HepG2 (cell line): Measurements from ENCODE around the gene NUDT15. TPM values are rescaled to one million over a fixed set of nuclear protein-coding genes. Genes with fewer than 3 reads are reported as not detected.

Experiments used
- ATAC-seq: fragments of 200-7000 bp; cut with Tn5 transposase; 3 replicates; pipeline ENCODE4 v1.9.1; 2020; ENCODE audit warnings: mild to moderate bottlenecking, moderate library complexity
- Bru-seq: library from RNA; stranded (reverse); fragments of 400-500 nt; gene quantifications from one replicate; lab custom pipeline; 2021; lab: Mats Ljungman, UMichigan
- BruChase-seq, 2 experiments: library from RNA; stranded (reverse); fragments of 400-500 nt; gene quantifications; one replicate each; lab custom pipeline; 2021; lab: Mats Ljungman, UMichigan
- BruUV-seq: library from RNA; stranded (reverse); fragments of 400-500 nt; replicated peaks from 2 replicates; lab custom pipeline; 2021; lab: Mats Ljungman, UMichigan
- CTCF ChIA-PET: fragments of 300-600 bp; formaldehyde crosslinking; extraction: SDS; loops from one replicate; lab custom pipeline; 2021; ENCODE audit warnings: low total read pairs, inconsistent platforms, low intra/inter-chr PET ratio; lab: Yijun Ruan, JAX
- POLR2A ChIA-PET: fragments of 350-600 bp; sonication (Branson Sonifier 250); formaldehyde crosslinking; loops from one replicate; lab custom pipeline; 2020; ENCODE audit warnings: antibody characterized with exemption, inconsistent platforms; lab: Yijun Ruan, JAX
- DNase-seq: peaks from one replicate; pipeline ENCODE4 v3.0.0-alpha.2; 2015; ENCODE audit warnings: low spot score
- FAIRE-seq: peaks from 3 replicates; lab custom pipeline; 2011; peaks lifted over from hg19 to GRCh38; lab: Jason Lieb, UNC
- H2AFZ ChIP-seq: one replicate; pipeline ENCODE4 v1.6.1; 2011; ENCODE audit warnings: low read length, inconsistent platforms
- H3K27ac ChIP-seq: fragments of 300-600 bp; 3 replicates; pipeline ENCODE4 v1.8.0; 2011; ENCODE audit warnings: mixed run types, mild to moderate bottlenecking, mixed read lengths, low read length, inconsistent platforms; ENCODE audit not compliant: insufficient read depth; ENCODE audit errors: extremely low read length
- H3K27me3 ChIP-seq, 2 experiments: fragments of 200-600 bp in 1 of 2; 2 replicates in 1 of 2; 3 replicates in 1 of 2; pipeline versions ENCODE4 v1.6.0 to v1.8.0; 2011; ENCODE audit warnings: low read length in 2 of 2, mild to moderate bottlenecking in 2 of 2, moderate library complexity in 2 of 2, inconsistent platforms in 1 of 2; ENCODE audit not compliant: insufficient read depth in 2 of 2, control insufficient read depth in 1 of 2
- H3K36me3 ChIP-seq, 2 experiments: fragments of 200-600 bp in 1 of 2; replicated peaks in 1 of 2; 2 replicates in 1 of 2; 3 replicates in 1 of 2; pipeline versions ENCODE4 v1.5.1 to v1.8.0; 2011; ENCODE audit warnings: low read length in 2 of 2, inconsistent platforms in 1 of 2; ENCODE audit not compliant: insufficient read depth in 2 of 2, control insufficient read depth in 1 of 2
- H3K4me1 ChIP-seq: 2 replicates; pipeline ENCODE4 v1.5.1; 2012; ENCODE audit warnings: low read length, inconsistent platforms; ENCODE audit not compliant: insufficient read depth
- H3K4me2 ChIP-seq: 2 replicates; pipeline ENCODE4 v1.6.0; 2011; ENCODE audit warnings: low read depth, low read length, inconsistent platforms
- H3K4me3 ChIP-seq, 3 experiments: fragments of 200-600 bp in 1 of 3; sonication (generic), shearing (Covaris generic) in 1 of 3; replicated peaks in 1 of 3; 2 replicates each; pipeline ENCODE4 v1.5.1; 2011 to 2016; ENCODE audit warnings: low read length in 3 of 3, inconsistent platforms in 2 of 3, low read depth in 2 of 3, mild to moderate bottlenecking in 2 of 3, control low read depth in 1 of 3, mixed read lengths in 1 of 3; ENCODE audit not compliant: insufficient read depth in 1 of 3
- H3K79me2 ChIP-seq: one replicate; pipeline ENCODE4 v1.6.1; 2011; ENCODE audit warnings: low read length, inconsistent platforms; ENCODE audit not compliant: insufficient read depth
- H3K9ac ChIP-seq: 2 replicates; pipeline ENCODE4 v1.6.0; 2011; ENCODE audit warnings: mild to moderate bottlenecking, low read depth, low read length, inconsistent platforms; ENCODE audit not compliant: insufficient read depth
- H3K9me3 ChIP-seq: 2 replicates; pipeline ENCODE4 v1.5.1; 2012; ENCODE audit warnings: mild to moderate bottlenecking, low read length
- H4K20me1 ChIP-seq: 2 replicates; pipeline ENCODE4 v1.6.0; 2011; ENCODE audit warnings: inconsistent platforms, mild to moderate bottlenecking, low read length, moderate library complexity; ENCODE audit not compliant: insufficient read depth
- ERF ChIP-seq: IDR thresholded peaks from 2 replicates; pipeline ENCODE4 v1.6.1; 2018; ENCODE audit warnings: missing biosample characterization, missing genetic modification reagents
- MEF2D ChIP-seq: sonication (generic); formaldehyde crosslinking; IDR thresholded peaks from 2 replicates; pipeline ENCODE4 v1.5.1; 2020; ENCODE audit warnings: mild to moderate bottlenecking, missing genetic modification reagents
- NFATC3 ChIP-seq: sonication (generic); formaldehyde crosslinking; IDR thresholded peaks from 2 replicates; pipeline ENCODE4 v1.5.1; 2020; ENCODE audit warnings: mild to moderate bottlenecking, missing genetic modification reagents
- NPAS2 ChIP-seq: sonication (generic); formaldehyde crosslinking; IDR thresholded peaks from 2 replicates; pipeline ENCODE4 v1.8.0; 2022; ENCODE audit warnings: mild to moderate bottlenecking, missing genetic modification reagents, borderline replicate concordance
- PITX1 ChIP-seq: sonication (generic); formaldehyde crosslinking; IDR thresholded peaks from 2 replicates; pipeline ENCODE4 v1.5.1; 2020; ENCODE audit warnings: mild to moderate bottlenecking, missing genetic modification reagents
- SP4 ChIP-seq: sonication (generic); formaldehyde crosslinking; IDR thresholded peaks from 2 replicates; pipeline ENCODE4 v1.8.1; 2023; ENCODE audit warnings: mild to moderate bottlenecking, missing genetic modification reagents
- ZBTB7B ChIP-seq: sonication (generic); formaldehyde crosslinking; IDR thresholded peaks from 2 replicates; pipeline ENCODE4 v1.4.0; 2020; ENCODE audit warnings: missing genetic modification reagents
- WGBS: methylation state at CpG from one replicate; pipeline ENCODE4 v1.1.6; 2017; ENCODE audit warnings: low lambda C conversion rate; 5-methylcytosine and 5-hydroxymethylcytosine counted together
- in situ Hi-C: cut with HindIII; loops from 2 replicates; pipeline ENCODE4 v1.10.0; 2017; ENCODE audit warnings: low pct_unique_long_range_greater_than_20kb; ENCODE audit not compliant: extremely low pct_ligation_motif_present
- intact Hi-C: fragments of 100-400 bp; cut with micrococcal nuclease; formaldehyde crosslinking; loops from one replicate; pipeline ENCODE4 v1.10.0; 2022; ENCODE audit not compliant: unreplicated experiment
- long read RNA-seq, 2 experiments: library from RNA in 1 of 2; library from polyadenylated mRNA in 1 of 2; stranded (forward) in 1 of 2; unstranded in 1 of 2; transcript quantifications; one replicate each; pipeline ENCODE4 v2.0.0, GENCODE V29; 2019 to 2022
- polyA minus RNA-seq, 3 experiments: library from RNA; depleted of rRNA, polyadenylated mRNA; stranded (reverse); fragments of >200 nt; gene quantifications; 2 replicates each; pipeline ENCODE4 v1.2.3, GENCODE V29; 2011; ENCODE audit warnings: low replicate concordance in 1 of 3
- polyA plus RNA-seq, 8 experiments: library from polyadenylated mRNA; depleted of rRNA in 3 of 8; stranded (reverse) in 7 of 8; unstranded in 1 of 8; fragments of >200 nt; fragmentation: Illumina TruSeq in 4 of 8; extraction: Trizol in 4 of 8; gene quantifications; 2 replicates each; pipeline versions ENCODE4 v1.2.1 to v1.2.3, GENCODE V29; 2011 to 2016; ENCODE audit warnings: low read depth in 4 of 8, missing spikeins in 1 of 8, mixed read lengths in 1 of 8; ENCODE audit not compliant: insufficient read depth in 1 of 8
- total RNA-seq, 5 experiments: library from RNA; depleted of rRNA; stranded (reverse); fragments of >200 nt; fragmentation: Illumina TruSeq; extraction: Trizol; gene quantifications; 2 replicates each; pipeline ENCODE4 v1.2.3, GENCODE V29; 2016; ENCODE audit warnings: low read depth in 1 of 5
- TF ChIP-seq, protein P1 (sequence below): sonication (generic); formaldehyde crosslinking; IDR thresholded peaks from 2 replicates; pipeline ENCODE4 v1.4.0; 2020; ENCODE audit warnings: missing genetic modification reagents
- TF ChIP-seq, protein P2 (sequence below): IDR thresholded peaks from 2 replicates; pipeline ENCODE4 v1.6.1; 2016; ENCODE audit warnings: missing compliant biosample characterization, missing genetic modification reagents, borderline replicate concordance
- TF ChIP-seq, protein P3 (sequence below): sonication (generic); formaldehyde crosslinking; IDR thresholded peaks from 2 replicates; pipeline ENCODE4 v1.4.0; 2020; ENCODE audit warnings: missing genetic modification reagents, borderline replicate concordance

Gene NUDT15
- total RNA-seq (2016; rRNA removed; fragmentation: Illumina TruSeq; extraction: Trizol), result 47.3 and 69.9 TPM in 2 replicates
- total RNA-seq (2016; cell fraction: cytosol; rRNA removed; fragmentation: Illumina TruSeq; extraction: Trizol; ENCODE audit: low read depth), result 7.1 and 7.9 TPM in 2 replicates
- 49.0 and 73.7 TPM in 2 replicates for total RNA-seq (2016; cell fraction: insoluble cytoplasmic fraction; rRNA removed; fragmentation: Illumina TruSeq; extraction: Trizol)
- 30.3 and 35.9 TPM in 2 replicates for total RNA-seq (2016; cell fraction: membrane; rRNA removed; fragmentation: Illumina TruSeq; extraction: Trizol)
- 15.9 and 17.8 TPM in 2 replicates for total RNA-seq (2016; cell fraction: nucleus; rRNA removed; fragmentation: Illumina TruSeq; extraction: Trizol)
- 13.6 and 21.3 TPM in 2 replicates for polyA plus RNA-seq (2011; rRNA removed)
- polyA plus RNA-seq (2011; cell fraction: cytosol; rRNA removed), result 11.3 and 13.1 TPM in 2 replicates
- 2.6 and 3.5 TPM in 2 replicates for polyA plus RNA-seq (2011; cell fraction: nucleus; rRNA removed)
- 13.1 and 17.2 TPM in 2 replicates for polyA plus RNA-seq (2012)
- polyA plus RNA-seq (2016; cell fraction: cytosol; fragmentation: Illumina TruSeq; extraction: Trizol; ENCODE audit: low read depth), result 8.9 and 9.5 TPM in 2 replicates
- polyA plus RNA-seq (2016; cell fraction: insoluble cytoplasmic fraction; fragmentation: Illumina TruSeq; extraction: Trizol; ENCODE audit: low read depth), result 75.0 and 88.7 TPM in 2 replicates
- 25.3 and 25.5 TPM in 2 replicates for polyA plus RNA-seq (2016; cell fraction: membrane; fragmentation: Illumina TruSeq; extraction: Trizol; ENCODE audit: low read depth)
- 26.7 and 30.6 TPM in 2 replicates for polyA plus RNA-seq (2016; cell fraction: nucleus; fragmentation: Illumina TruSeq; extraction: Trizol; ENCODE audit: insufficient read depth, low read depth)
- 2.7 and 6.2 TPM in 2 replicates for polyA minus RNA-seq (2011; rRNA and poly(A)+ RNA removed; ENCODE audit: low replicate concordance)
- polyA minus RNA-seq (2011; cell fraction: cytosol; rRNA and poly(A)+ RNA removed), result 5.0 and 6.7 TPM in 2 replicates
- polyA minus RNA-seq (2011; cell fraction: nucleus; rRNA and poly(A)+ RNA removed), result 5.1 and 5.9 TPM in 2 replicates
- percentile 77 among the genes with signal in this experiment for Bru-seq, nascent RNA
- BruChase-seq, experiment 1, labeled RNA remaining after a 6-hour chase, result percentile 89 among the genes with signal in this experiment
- percentile 80 among the genes with signal in this experiment for BruChase-seq, experiment 2, labeled RNA remaining after a 2-hour chase
- long read RNA-seq, experiment 1, transcript NUDT15-201 (3 exons, 2,098 nt), result major isoform, 21 of 28 reads
- long read RNA-seq, experiment 1, partial matches to known transcripts, result 7 of 28 reads
- long read RNA-seq, experiment 1, other reads (novel, unspliced or antisense), result 0 of 28 reads
- long read RNA-seq, experiment 2, transcript NUDT15-201 (3 exons, 2,098 nt), result major isoform, 16 of 65 reads
- long read RNA-seq, experiment 2, partial matches to known transcripts, result 11 of 65 reads
- long read RNA-seq, experiment 2, other reads (novel, unspliced or antisense), result 38 of 65 reads

DNA sequence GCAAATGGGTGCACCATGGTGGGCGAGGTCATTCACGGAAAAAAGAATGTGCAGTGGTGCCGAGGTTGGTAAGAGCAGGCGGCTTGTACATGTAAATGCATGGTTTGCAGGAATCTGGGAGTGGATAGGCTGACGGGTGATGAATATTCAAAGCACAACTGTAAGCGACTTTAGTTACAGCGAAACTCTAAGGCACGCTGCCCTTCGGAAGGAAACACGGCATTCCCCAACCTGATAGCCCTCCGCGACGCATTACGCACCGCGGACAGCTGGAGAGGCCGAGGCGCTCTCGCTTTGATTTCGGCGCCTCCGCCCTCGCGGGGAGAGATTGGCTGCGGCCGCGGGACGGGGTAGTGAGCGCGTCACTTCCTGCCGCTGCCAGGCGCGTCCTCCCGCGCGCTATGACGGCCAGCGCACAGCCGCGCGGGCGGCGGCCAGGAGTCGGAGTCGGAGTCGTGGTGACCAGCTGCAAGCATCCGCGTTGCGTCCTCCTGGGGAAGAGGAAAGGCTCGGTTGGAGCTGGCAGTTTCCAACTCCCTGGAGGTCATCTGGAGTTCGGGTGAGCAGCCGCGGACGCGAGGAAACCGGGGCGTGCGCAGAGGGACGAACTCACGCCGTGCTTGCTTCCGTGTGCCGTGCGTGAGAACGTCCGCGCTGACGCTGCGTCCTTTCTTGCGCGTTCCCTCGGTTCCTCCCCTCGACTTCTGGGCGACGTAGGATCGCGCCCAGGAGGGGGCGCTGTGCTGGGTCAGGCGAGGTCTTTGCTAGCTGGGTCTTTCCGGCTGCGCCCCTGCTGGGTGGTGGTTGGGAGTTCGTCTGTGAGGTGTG lies at the start of gene NUDT15:
Gene NUDT15 (plus strand): TSS at position 381 of the 828 bp plus-strand sequence. CDS start 21 bp downstream, at position 402.
- ATAC-seq (peak; percentile 96), FAIRE-seq (peak; percentile 82), DNase-seq (peak; percentile 92)
- Histone ChIP-seq H4K20me1 (no peaks in the 10 kb centered on the region), H3K27ac (peak within 1 kb of the TSS; percentile 94), H3K9me3 (no peaks in the 10 kb centered on the region), H2AFZ (peak within 1 kb of the TSS; percentile 85), H3K9ac (peak within 1 kb of the TSS; percentile 91), H3K4me2 (peak within 1 kb of the TSS; percentile 86), H3K36me3 (peaks cover 0 to 14% of the 10 kb centered on the region in 2 experiments; a peak in 3 of 5 replicates), H3K4me3 (peak within 1 kb of the TSS; percentile 70 to 80 (median 72)), H3K79me2 (peaks cover 17% of the 10 kb centered on the region), H3K27me3 (no peaks in the 10 kb centered on the region; a peak in 1 of 5 replicates), H3K4me1 (peaks cover 33% of the 10 kb centered on the region)
- CTCF ChIA-PET, result interaction anchor here (0.6 to 1.6 kb wide), 4 partner anchors 37 to 732 kb away, joined by 4 to 6 read pairs (median 4); partner anchors contain the start of genes MED4 and SUCLA2
- intact Hi-C loops (loop anchor here (1.0 to 5.0 kb wide), 2 partner anchors 35 to 543 kb away; partner anchors contain the start of gene SUCLA2), in situ Hi-C loops (no loop called here)
- no TSS peak for BruUV-seq
- 0% methylated on average over 27 of the region's 82 CpGs for WGBS
- POLR2A ChIA-PET, result interaction anchor here (0.5 to 1.8 kb wide), 13 partner anchors 10 to 495 kb away, joined by 3 to 17 read pairs (median 4); partner anchors contain the start of genes MED4, RCBTB2 and SUCLA2
- no peak for TF ChIP-seq MEF2D (CRISPR knock-in tag)
- peak; percentile 74 for TF ChIP-seq ZBTB7B (CRISPR knock-in tag)
- TF ChIP-seq PITX1 (CRISPR knock-in tag), result 0 out of 2 replicates have a peak, but pooled peaks have one; percentile 42
- TF ChIP-seq ERF, result peak; percentile 96
- TF ChIP-seq, protein P1, sequence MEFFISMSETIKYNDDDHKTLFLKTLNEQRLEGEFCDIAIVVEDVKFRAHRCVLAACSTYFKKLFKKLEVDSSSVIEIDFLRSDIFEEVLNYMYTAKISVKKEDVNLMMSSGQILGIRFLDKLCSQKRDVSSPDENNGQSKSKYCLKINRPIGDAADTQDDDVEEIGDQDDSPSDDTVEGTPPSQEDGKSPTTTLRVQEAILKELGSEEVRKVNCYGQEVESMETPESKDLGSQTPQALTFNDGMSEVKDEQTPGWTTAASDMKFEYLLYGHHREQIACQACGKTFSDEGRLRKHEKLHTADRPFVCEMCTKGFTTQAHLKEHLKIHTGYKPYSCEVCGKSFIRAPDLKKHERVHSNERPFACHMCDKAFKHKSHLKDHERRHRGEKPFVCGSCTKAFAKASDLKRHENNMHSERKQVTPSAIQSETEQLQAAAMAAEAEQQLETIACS (CRISPR knock-in tag), result peak; percentile 81
- TF ChIP-seq, protein P2, sequence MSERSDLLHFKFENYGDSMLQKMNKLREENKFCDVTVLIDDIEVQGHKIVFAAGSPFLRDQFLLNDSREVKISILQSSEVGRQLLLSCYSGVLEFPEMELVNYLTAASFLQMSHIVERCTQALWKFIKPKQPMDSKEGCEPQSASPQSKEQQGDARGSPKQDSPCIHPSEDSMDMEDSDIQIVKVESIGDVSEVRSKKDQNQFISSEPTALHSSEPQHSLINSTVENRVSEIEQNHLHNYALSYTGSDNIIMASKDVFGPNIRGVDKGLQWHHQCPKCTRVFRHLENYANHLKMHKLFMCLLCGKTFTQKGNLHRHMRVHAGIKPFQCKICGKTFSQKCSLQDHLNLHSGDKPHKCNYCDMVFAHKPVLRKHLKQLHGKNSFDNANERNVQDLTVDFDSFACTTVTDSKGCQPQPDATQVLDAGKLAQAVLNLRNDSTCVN (CRISPR knock-in tag), result peak; percentile 47; the same call in 1 of the 2 replicates
- peak; percentile 91 for TF ChIP-seq SP4 (CRISPR knock-in tag)
- TF ChIP-seq, protein P3, sequence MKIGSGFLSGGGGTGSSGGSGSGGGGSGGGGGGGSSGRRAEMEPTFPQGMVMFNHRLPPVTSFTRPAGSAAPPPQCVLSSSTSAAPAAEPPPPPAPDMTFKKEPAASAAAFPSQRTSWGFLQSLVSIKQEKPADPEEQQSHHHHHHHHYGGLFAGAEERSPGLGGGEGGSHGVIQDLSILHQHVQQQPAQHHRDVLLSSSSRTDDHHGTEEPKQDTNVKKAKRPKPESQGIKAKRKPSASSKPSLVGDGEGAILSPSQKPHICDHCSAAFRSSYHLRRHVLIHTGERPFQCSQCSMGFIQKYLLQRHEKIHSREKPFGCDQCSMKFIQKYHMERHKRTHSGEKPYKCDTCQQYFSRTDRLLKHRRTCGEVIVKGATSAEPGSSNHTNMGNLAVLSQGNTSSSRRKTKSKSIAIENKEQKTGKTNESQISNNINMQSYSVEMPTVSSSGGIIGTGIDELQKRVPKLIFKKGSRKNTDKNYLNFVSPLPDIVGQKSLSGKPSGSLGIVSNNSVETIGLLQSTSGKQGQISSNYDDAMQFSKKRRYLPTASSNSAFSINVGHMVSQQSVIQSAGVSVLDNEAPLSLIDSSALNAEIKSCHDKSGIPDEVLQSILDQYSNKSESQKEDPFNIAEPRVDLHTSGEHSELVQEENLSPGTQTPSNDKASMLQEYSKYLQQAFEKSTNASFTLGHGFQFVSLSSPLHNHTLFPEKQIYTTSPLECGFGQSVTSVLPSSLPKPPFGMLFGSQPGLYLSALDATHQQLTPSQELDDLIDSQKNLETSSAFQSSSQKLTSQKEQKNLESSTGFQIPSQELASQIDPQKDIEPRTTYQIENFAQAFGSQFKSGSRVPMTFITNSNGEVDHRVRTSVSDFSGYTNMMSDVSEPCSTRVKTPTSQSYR (CRISPR knock-in tag), result peak; percentile 13; the same call in 1 of the 2 replicates
- peak; percentile 93 for TF ChIP-seq NFATC3 (CRISPR knock-in tag)
- no peak for TF ChIP-seq NPAS2 (CRISPR knock-in tag)
